NCI-H345 treated with DMSO at 0.1 percent for 48 hours (cell line): ENCODE measurements around the gene AGBL5.
"Not testable (repeated sequence)": the region's sequence is repeated elsewhere in the genome, so short reads cannot be mapped to it uniquely, and the experiment has no call there.

Experiments
- DNase-seq: peaks from one replicate; lab custom pipeline; 2025; ENCODE audit not compliant: unreplicated experiment; lab: John Stamatoyannopoulos, UW

The AGBL5 gene

GRCh38 chr2:27089111-27089954 is 37.9 kb downstream of the AGBL5 start:
- DNase-seq: no peak

- no peak for DNase-seq
Observed at GRCh38 chr2:27091746-27092695, 40.6 kb downstream of the AGBL5 start.

- no peak for DNase-seq
Observed at GRCh38 chr2:27092696-27093429, 41.4 kb downstream of the AGBL5 start.

- DNase-seq: no peak
Observed at GRCh38 chr2:27093430-27094352, 42.2 kb downstream of the AGBL5 start.

- no peak for DNase-seq
Observed at GRCh38 chr2:27094353-27094984, 43.0 kb downstream of the AGBL5 start.

- no peak for DNase-seq
Observed at GRCh38 chr2:27095427-27095744, 43.9 kb downstream of the AGBL5 start.

GRCh38 chr2:27095745-27096651 is 44.5 kb downstream of the AGBL5 start:
- no peak for DNase-seq

GRCh38 chr2:27096748-27097297 is 45.4 kb downstream of the AGBL5 start:
- no peak for DNase-seq

GRCh38 chr2:27097341-27097740 is 45.9 kb downstream of the AGBL5 start:
- no peak for DNase-seq

GRCh38 chr2:27099334-27099955 is 48.0 kb downstream of the AGBL5 start:
- DNase-seq: no peak

- DNase-seq: no peak
Observed at GRCh38 chr2:27100036-27100435, 48.6 kb downstream of the AGBL5 start.

- DNase-seq: no peak
Observed at GRCh38 chr2:27102329-27102728, 50.9 kb downstream of the AGBL5 start.

- no peak for DNase-seq
Observed at GRCh38 chr2:27105981-27106380, 54.5 kb downstream of the AGBL5 start.

GRCh38 chr2:27108221-27108620 is 56.8 kb downstream of the AGBL5 start:
- DNase-seq: no peak

GRCh38 chr2:27109083-27109482 is 57.6 kb downstream of the AGBL5 start:
- no peak for DNase-seq

- not testable (repeated sequence) for DNase-seq
Observed at GRCh38 chr2:27110603-27111352, 59.3 kb downstream of the AGBL5 start.

- DNase-seq: not testable (repeated sequence)
Observed at GRCh38 chr2:27111392-27112078, 60.1 kb downstream of the AGBL5 start.
